HL-60 (cell line): Measurements from ENCODE around the gene GRIK1.

Experiments
- CTCF ChIP-seq: IDR thresholded peaks from one replicate; pipeline ENCODE4 v1.5.1; 2011; ENCODE audit warnings: low read length, control low read depth, inconsistent platforms; ENCODE audit not compliant: insufficient read depth
- GABPA ChIP-seq: IDR thresholded peaks from 2 replicates; pipeline ENCODE4 v1.6.1; 2012; ENCODE audit warnings: low read depth
- REST ChIP-seq: IDR thresholded peaks from 2 replicates; pipeline ENCODE4 v1.6.1; 2012; ENCODE audit warnings: low read depth; ENCODE audit not compliant: insufficient replicate concordance

GRCh38 chr21:29893687-29894086, 46.1 kb downstream of the GRIK1 start:
- TF ChIP-seq CTCF, result no peak
- no peak for TF ChIP-seq REST
- TF ChIP-seq GABPA, result no peak
